ENCODE data around the gene DEFB108B. TPM values are rescaled to one million over a fixed set of nuclear protein-coding genes. Genes with fewer than 3 reads are reported as not detected.
"Not testable (repeated sequence)": the region's sequence is repeated elsewhere in the genome, so short reads cannot be mapped to it uniquely, and the experiment has no call there.

DEFB108B gene
- polyA plus RNA-seq (2011; rRNA removed), result not detected in 2 replicates
- not detected in 2 replicates for polyA minus RNA-seq (2011; rRNA and poly(A)+ RNA removed)

DNA sequence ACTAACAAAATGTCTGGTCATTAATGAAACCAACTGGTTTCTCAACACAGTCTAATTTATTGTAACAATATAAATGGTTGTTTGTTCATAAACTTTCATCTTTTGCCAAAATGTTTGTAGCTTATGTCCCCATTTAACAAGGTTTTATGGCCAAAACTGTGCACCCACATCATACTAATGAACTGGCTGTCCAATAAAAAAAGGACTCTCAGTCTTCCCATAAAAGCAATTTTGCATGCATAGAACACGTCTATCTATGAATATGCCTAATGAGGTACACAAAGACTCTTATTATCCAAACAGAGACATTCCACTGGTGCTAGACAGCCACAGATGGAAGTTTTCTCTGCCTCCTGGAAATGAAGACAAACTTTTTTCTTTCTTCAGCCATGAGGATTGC lies at the start of gene DEFB108B:
TSS of gene DEFB108B (plus strand) at position 390 of the 400 bp plus-strand sequence. CDS start at position 390, 0 bp downstream.
- DNase-seq (ENCODE audit: low read depth); CTCF ChIA-PET; H3K27me3 ChIP-seq (ENCODE audit: control insufficient read depth, insufficient read depth, low read length); H3K4me3 ChIP-seq (ENCODE audit: low read depth, low read length); POLR2A ChIA-PET; H3K36me3 ChIP-seq (ENCODE audit: control insufficient read depth, insufficient read depth, low read length): not testable (repeated sequence)

DNA sequence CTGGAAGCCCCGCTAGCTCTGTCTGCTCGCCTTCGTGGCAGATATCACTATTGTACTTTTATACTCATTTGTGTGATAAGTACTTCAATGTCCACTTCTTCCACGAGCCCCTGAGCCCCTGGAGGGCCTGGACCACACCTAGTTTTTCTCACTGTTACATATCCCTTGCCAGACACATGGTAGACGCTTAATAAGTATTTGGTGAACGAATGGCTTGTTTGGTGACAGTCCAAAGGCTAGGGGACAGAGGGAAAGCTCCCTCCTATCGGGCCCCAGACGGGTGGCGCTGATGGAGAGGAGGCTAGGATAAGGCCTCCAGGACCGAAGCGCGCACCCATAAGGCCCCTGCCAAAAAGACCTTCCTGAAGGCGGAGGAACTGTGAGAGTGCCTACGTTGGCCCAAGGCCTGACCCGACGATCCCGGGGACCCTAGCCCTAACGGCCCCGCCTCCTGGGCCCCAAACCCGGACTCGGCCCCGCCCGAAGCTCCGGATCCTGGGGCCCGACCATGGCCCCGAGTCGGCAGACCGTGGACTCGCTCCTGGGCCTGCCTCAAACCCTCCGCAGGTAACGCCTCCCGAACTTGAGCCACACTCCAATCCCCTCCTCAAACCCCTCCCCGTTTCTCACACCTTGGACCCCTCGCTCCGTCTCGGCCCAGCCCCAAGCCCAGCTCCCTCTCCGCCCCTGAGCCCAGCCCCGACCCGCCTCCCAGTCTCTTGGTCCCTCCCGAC lies 46.7 kb upstream of the DEFB108B start:
- CTCF ChIA-PET; H3K36me3 ChIP-seq (ENCODE audit: control insufficient read depth, insufficient read depth, low read length); H3K27me3 ChIP-seq (ENCODE audit: control insufficient read depth, insufficient read depth, low read length): not testable (repeated sequence)
- H3K4me3 ChIP-seq (ENCODE audit: low read depth, low read length), result peak overlapping the region; percentile 58
- peak; percentile 11 for DNase-seq (ENCODE audit: low read depth)
- POLR2A ChIA-PET, result interaction anchor here (0.7 kb wide), 1 partner anchor 1876 kb away, joined by 4 read pairs; no protein-coding TSS in a partner anchor

DNA sequence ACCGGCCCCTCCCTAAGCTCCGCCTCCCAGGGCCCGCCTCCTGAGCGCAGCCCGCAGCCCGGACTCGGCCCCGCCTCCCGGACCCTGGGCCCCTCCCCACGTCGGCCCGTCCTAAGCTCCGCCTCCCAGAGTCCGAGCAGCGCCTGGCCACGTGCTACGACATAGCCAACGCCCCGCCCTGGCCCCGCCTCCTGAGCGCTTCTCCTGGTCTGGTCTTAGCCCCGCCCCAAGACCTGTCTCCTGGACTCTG lies 46.2 kb upstream of the DEFB108B start:
- DNase-seq (ENCODE audit: low read depth); H3K36me3 ChIP-seq (ENCODE audit: control insufficient read depth, insufficient read depth, low read length); H3K27me3 ChIP-seq (ENCODE audit: control insufficient read depth, insufficient read depth, low read length); CTCF ChIA-PET: not testable (repeated sequence)
- H3K4me3 ChIP-seq (ENCODE audit: low read depth, low read length), result peak overlapping the region; percentile 76
- POLR2A ChIA-PET, result interaction anchor here (0.7 kb wide), 1 partner anchor 1876 kb away, joined by 4 read pairs; no protein-coding TSS in a partner anchor

- Histone ChIP-seq H3K27me3 (ENCODE audit: control insufficient read depth, insufficient read depth, low read length) (no peaks in the 10 kb centered on the region), H3K4me3 (ENCODE audit: low read depth, low read length) (peak overlapping the region; percentile 76), H3K36me3 (ENCODE audit: control insufficient read depth, insufficient read depth, low read length) (no peaks in the 10 kb centered on the region)
- no peak for TF ChIP-seq CTCF (IDR thresholded peaks at IDR 0.05; ENCODE audit: insufficient read depth, low read depth, low read length)
- DNase-seq (ENCODE audit: low read depth), result peak; percentile 96
- CTCF ChIA-PET, result no interaction called here
- POLR2A ChIA-PET, result interaction anchor here (0.7 kb wide), 1 partner anchor 1875 kb away, joined by 4 read pairs; no protein-coding TSS in a partner anchor
These were observed 45.7 kb upstream of the DEFB108B start for GRCh38 chr11:71787098-71787823.

DNA sequence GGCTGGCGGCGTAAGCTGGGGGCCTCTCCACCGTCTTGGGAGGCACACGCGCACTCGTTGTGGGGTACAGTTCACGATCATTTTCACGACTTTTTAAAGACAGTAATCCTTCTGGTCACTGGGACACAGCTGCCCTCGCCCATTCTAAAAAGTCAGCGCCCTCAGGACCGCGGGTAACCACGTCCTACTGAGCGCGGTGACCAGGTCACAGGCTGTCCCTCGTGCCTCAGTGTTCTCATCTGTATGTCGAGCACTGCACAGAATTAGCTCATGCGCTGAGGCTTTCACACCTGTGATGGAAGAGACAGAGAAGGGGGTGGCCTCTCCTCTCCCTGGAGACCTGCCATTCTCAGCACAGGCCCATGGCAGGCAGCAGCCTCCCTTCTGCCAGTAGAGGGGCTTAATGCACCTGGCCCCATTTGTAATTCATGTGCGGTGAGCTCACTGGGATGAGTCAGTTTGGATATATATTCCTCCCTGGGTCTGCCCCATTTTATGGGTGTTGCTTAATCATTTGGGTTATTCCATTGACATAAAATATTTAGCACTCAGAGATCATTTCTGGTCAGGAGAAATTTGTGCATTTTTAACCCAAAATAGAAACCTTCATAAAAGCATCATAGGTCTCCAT lies 45.1 kb upstream of the DEFB108B start:
- POLR2A ChIA-PET; H3K27me3 ChIP-seq (ENCODE audit: control insufficient read depth, insufficient read depth, low read length); H3K36me3 ChIP-seq (ENCODE audit: control insufficient read depth, insufficient read depth, low read length): not testable (repeated sequence)
- CTCF ChIA-PET, result interaction anchor here (1.3 kb wide), 1 partner anchor 643 kb away, joined by 3 read pairs; no protein-coding TSS in a partner anchor
- peak overlapping the region; percentile 76 for H3K4me3 ChIP-seq (ENCODE audit: low read depth, low read length)
- peak; percentile 24 for DNase-seq (ENCODE audit: low read depth)

DNA sequence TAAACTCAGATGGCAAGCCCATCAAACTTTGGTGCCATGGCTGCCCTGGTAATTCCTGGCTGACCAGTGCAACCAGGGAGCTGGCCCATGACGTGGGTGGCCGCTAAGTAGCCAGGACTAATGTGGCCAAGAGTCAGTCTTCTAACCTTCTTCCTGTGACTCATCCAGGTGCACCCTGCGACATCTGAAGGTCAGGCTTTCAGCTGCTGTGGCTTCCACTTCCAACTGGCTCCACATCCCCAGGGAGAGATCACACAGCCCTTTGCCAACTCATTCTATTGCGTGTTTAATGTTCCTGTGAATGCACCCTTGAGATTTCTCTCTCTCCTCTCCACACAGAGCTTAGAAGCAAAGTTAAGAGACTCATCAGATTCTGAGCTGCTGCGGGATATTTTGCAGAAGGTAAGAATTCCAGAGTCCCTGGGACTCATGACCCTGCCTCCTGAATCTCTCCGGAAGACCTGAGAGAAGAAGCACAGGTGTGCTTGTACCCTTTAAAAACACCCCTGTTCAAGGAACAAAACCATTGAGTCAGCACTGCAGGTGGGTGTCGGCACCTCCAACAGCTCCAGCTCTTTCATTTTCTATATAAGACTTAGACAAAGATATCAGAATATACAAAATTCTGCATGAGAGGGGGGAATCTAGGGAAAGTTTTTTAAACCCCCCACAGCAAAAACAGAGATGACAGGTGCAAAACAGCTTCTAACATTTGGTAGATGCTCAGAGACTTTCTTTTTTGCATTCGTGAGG lies 43.4 kb upstream of the DEFB108B start:
- CTCF ChIA-PET, result interaction anchor here (0.6 to 1.3 kb wide), 2 partner anchors 11 to 641 kb away, joined by 3 read pairs; no protein-coding TSS in a partner anchor
- H3K36me3 ChIP-seq (ENCODE audit: control insufficient read depth, insufficient read depth, low read length); H3K27me3 ChIP-seq (ENCODE audit: control insufficient read depth, insufficient read depth, low read length); H3K4me3 ChIP-seq (ENCODE audit: low read depth, low read length); DNase-seq (ENCODE audit: low read depth); POLR2A ChIA-PET: not testable (repeated sequence)

GRCh38 chr11:71791111-71791510 lies 41.9 kb upstream of the DEFB108B start:
- POLR2A ChIA-PET; H3K27me3 ChIP-seq (ENCODE audit: control insufficient read depth, insufficient read depth, low read length); DNase-seq (ENCODE audit: low read depth); H3K36me3 ChIP-seq (ENCODE audit: control insufficient read depth, insufficient read depth, low read length); H3K4me3 ChIP-seq (ENCODE audit: low read depth, low read length): not testable (repeated sequence)
- CTCF ChIA-PET, result interaction anchor here (2.8 kb wide), 1 partner anchor 22 kb away, joined by 8 read pairs; no protein-coding TSS in a partner anchor
